HCT116 (cell line): ENCODE measurements around the gene SKI. TPM values are rescaled to one million over a fixed set of nuclear protein-coding genes. Genes with fewer than 3 reads are reported as not detected.

Source experiments
- ATAC-seq: fragments of 200-7000 bp; cut with Tn5 transposase; 2 replicates; pipeline ENCODE4 v1.9.1; 2020; ENCODE audit warnings: mild to moderate bottlenecking, moderate library complexity
- BruUV-seq: library from RNA; stranded (reverse); fragments of 400-500 nt; replicated peaks from 2 replicates; lab custom pipeline; 2021; lab: Mats Ljungman, UMichigan
- CTCF ChIA-PET: fragments of 300-600 bp; sonication (Branson Sonifier 250); formaldehyde crosslinking; loops from one replicate; lab custom pipeline; 2021; ENCODE audit warnings: antibody characterized with exemption; lab: Charles Lee
- POLR2A ChIA-PET: fragments of 300-600, 350-600 bp; sonication (Branson Sonifier 250); formaldehyde crosslinking; loops from one replicate; lab custom pipeline; 2021; ENCODE audit warnings: antibody characterized with exemption; lab: Charles Lee
- RAD21 ChIA-PET, 2 experiments: fragments of 300-600 bp; sonication (Branson Sonifier 250); formaldehyde crosslinking; loops; one replicate each; lab custom pipeline; 2023; ENCODE audit warnings: low total read pairs in 2 of 2; ENCODE audit not compliant: uncharacterized antibody in 2 of 2, unreplicated experiment in 2 of 2, low non-redundant PET in 1 of 2; lab: Charles Lee
- DNase-seq: peaks from one replicate; pipeline ENCODE4 v3.0.0-alpha.2; 2010; ENCODE audit warnings: low read depth, low spot score
- H2AFZ ChIP-seq: fragments of 200-600 bp; shearing (Covaris generic), sonication (generic); 2 replicates; pipeline ENCODE4 v1.6.1; 2017; ENCODE audit warnings: low read depth, mixed run types, mixed read lengths, antibody characterized with exemption, low read length; ENCODE audit not compliant: poor library complexity, severe bottlenecking
- H3K27ac ChIP-seq: 2 replicates; pipeline ENCODE4 v1.5.1; 2012; ENCODE audit warnings: low read depth, low read length
- H3K27me3 ChIP-seq: fragments of 200-600 bp; sonication (generic); 2 replicates; pipeline ENCODE4 v1.6.1; 2016; ENCODE audit warnings: mixed run types, low read length, mixed read lengths; ENCODE audit not compliant: insufficient read depth
- H3K36me3 ChIP-seq, 2 experiments: fragments of 200-500 bp in 1 of 2; fragments of 200-600 bp in 1 of 2; sonication (Bioruptor generic) in 1 of 2; sonication (generic) in 1 of 2; 2 replicates each; pipeline versions ENCODE4 v1.5.1 to v1.6.1; 2014 to 2016; ENCODE audit warnings: low read length in 2 of 2, inconsistent platforms in 1 of 2, mixed read lengths in 1 of 2, mixed run types in 1 of 2; ENCODE audit not compliant: insufficient read depth in 2 of 2, control insufficient read depth in 1 of 2
- H3K4me1 ChIP-seq, 2 experiments: fragments of 200-600 bp in 1 of 2; sonication (generic) in 1 of 2; 2 replicates each; pipeline versions ENCODE4 v1.5.1 to v1.6.1; 2012 to 2017; ENCODE audit warnings: low read length in 2 of 2, inconsistent platforms in 1 of 2, mild to moderate bottlenecking in 1 of 2, mixed read lengths in 1 of 2, mixed run types in 1 of 2, moderate library complexity in 1 of 2; ENCODE audit not compliant: insufficient read depth in 2 of 2, control insufficient read depth in 1 of 2
- H3K4me2 ChIP-seq: fragments of 200-600 bp; sonication (generic); 2 replicates; pipeline ENCODE4 v1.6.1; 2017; ENCODE audit warnings: mixed run types, low read length, mixed read lengths
- H3K4me3 ChIP-seq, 2 experiments: fragments of 200-600 bp in 1 of 2; sonication (generic) in 1 of 2; replicated peaks in 1 of 2; 2 replicates each; pipeline ENCODE4 v1.5.1; 2011 to 2016; ENCODE audit warnings: low read length in 2 of 2, control low read depth in 1 of 2, low read depth in 1 of 2, mild to moderate bottlenecking in 1 of 2, mixed read lengths in 1 of 2, mixed run types in 1 of 2
- H3K79me2 ChIP-seq: fragments of 200-600 bp; sonication (generic); 2 replicates; pipeline ENCODE4 v1.6.1; 2017; ENCODE audit warnings: mild to moderate bottlenecking, mixed run types, low read length, moderate library complexity, mixed read lengths; ENCODE audit not compliant: insufficient read depth
- H3K9ac ChIP-seq: fragments of 200-600 bp; sonication (generic); 2 replicates; pipeline ENCODE4 v1.6.1; 2016; ENCODE audit warnings: low read length, mixed read lengths
- H3K9me2 ChIP-seq: fragments of 200-600 bp; sonication (generic), shearing (Covaris generic); 2 replicates; pipeline ENCODE4 v1.6.1; 2017; ENCODE audit warnings: mixed run types, mild to moderate bottlenecking, moderate library complexity; ENCODE audit not compliant: insufficient read depth
- H3K9me3 ChIP-seq, 2 experiments: fragments of 200-500 bp in 1 of 2; fragments of 200-600 bp in 1 of 2; sonication (Bioruptor generic) in 1 of 2; sonication (generic) in 1 of 2; 2 replicates each; pipeline ENCODE4 v1.6.1; 2014 to 2017; ENCODE audit warnings: low read length in 2 of 2, mixed read lengths in 2 of 2, inconsistent platforms in 1 of 2, low read depth in 1 of 2, mild to moderate bottlenecking in 1 of 2, mixed run types in 1 of 2, moderate library complexity in 1 of 2; ENCODE audit not compliant: control insufficient read depth in 1 of 2, insufficient read depth in 1 of 2
- H4K20me1 ChIP-seq: fragments of 200-600 bp; sonication (generic), shearing (Covaris generic); 2 replicates; pipeline ENCODE4 v1.6.1; 2017; ENCODE audit warnings: mixed run types, mild to moderate bottlenecking, moderate library complexity; ENCODE audit not compliant: insufficient read depth
- CEBPB ChIP-seq: IDR thresholded peaks from 2 replicates; pipeline ENCODE4 v1.6.1; 2012; ENCODE audit warnings: low read depth
- CTCF ChIP-seq, 3 experiments: fragments of 200-600 bp in 1 of 3; sonication (generic) in 1 of 3; IDR thresholded peaks in 2 of 3; conservative IDR thresholded peaks in 1 of 3; 2 replicates each; pipeline ENCODE4 v1.5.1; 2012 to 2017; ENCODE audit warnings: low read depth in 2 of 3, low read length in 2 of 3, antibody characterized with exemption in 1 of 3, borderline replicate concordance in 1 of 3, control low read depth in 1 of 3, mild to moderate bottlenecking in 1 of 3, mixed read lengths in 1 of 3, mixed run types in 1 of 3, moderate library complexity in 1 of 3; ENCODE audit not compliant: insufficient read depth in 1 of 3
- EGR1 ChIP-seq: IDR thresholded peaks from 2 replicates; pipeline ENCODE4 v1.6.1; 2012; ENCODE audit warnings: low read depth
- POLR2AphosphoS5 ChIP-seq: IDR thresholded peaks from 2 replicates; pipeline ENCODE4 v1.6.1; 2011; ENCODE audit warnings: mild to moderate bottlenecking, low read depth, low read length, moderate library complexity
- YY1 ChIP-seq: IDR thresholded peaks from 2 replicates; pipeline ENCODE4 v1.6.1; 2011; ENCODE audit warnings: low read length, low read depth, moderate library complexity, mild to moderate bottlenecking; ENCODE audit not compliant: insufficient replicate concordance; ENCODE audit errors: extremely low read depth
- intact Hi-C: fragments of 100-400 bp; cut with micrococcal nuclease; formaldehyde crosslinking; loops from 2 replicates; pipeline ENCODE4 v1.10.0; 2022
- total RNA-seq: library from RNA; stranded (reverse); gene quantifications from one replicate; pipeline ENCODE4 v1.2.1, GENCODE V29; 2021; ENCODE audit not compliant: unreplicated experiment

SKI gene
- total RNA-seq, 1 experiment from 2014 or later, result 56.2 TPM

GRCh38 chr1:2183937-2184334 is 44.2 kb upstream of the SKI start:
- Histone ChIP-seq H3K27ac (no peak overlapping the region), H2AFZ (no peak overlapping the region), H3K36me3 (peaks cover 3 to 5% of the 10 kb centered on the region in 2 experiments; a peak in 1 of 4 replicates), H3K4me3 (no peak overlapping the region), H3K9me2 (no peaks in the 10 kb centered on the region), H3K9me3 (no peaks in the 10 kb centered on the region), H3K9ac (no peak overlapping the region), H3K4me1 (peaks cover under 1 to 6% of the 10 kb centered on the region in 2 experiments; a peak in 3 of 4 replicates), H3K27me3 (no peaks in the 10 kb centered on the region), H3K79me2 (no peaks in the 10 kb centered on the region), H4K20me1 (no peaks in the 10 kb centered on the region), H3K4me2 (no peak overlapping the region)
- CTCF ChIA-PET, result no interaction called here
- BruUV-seq, result no TSS peak
- no peak for ATAC-seq
- RAD21 ChIA-PET, result no interaction called here
- intact Hi-C loops, result no loop called here
- TF ChIP-seq CEBPB (no peak), CTCF (IDR thresholded peaks at IDR 0.05 in 2 of 3, conservative IDR thresholded peaks at IDR 0.05 in 1 of 3; ENCODE audit: borderline replicate concordance in 1 of 3, insufficient read depth in 1 of 3, low read depth in 2 of 3, low read length in 2 of 3) (no peak)
- POLR2A ChIA-PET, result no interaction called here
- DNase-seq, result no peak

- peaks cover 5 to 12% of the 10 kb centered on the region in 2 experiments for H3K4me1 ChIP-seq
- H3K9me3 ChIP-seq, result no peaks in the 10 kb centered on the region
- H3K4me2 ChIP-seq, result no peak overlapping the region
- H3K79me2 ChIP-seq, result no peaks in the 10 kb centered on the region
- H3K27me3 ChIP-seq, result no peaks in the 10 kb centered on the region
- no peak overlapping the region for H2AFZ ChIP-seq
- CTCF ChIA-PET, result no interaction called here
- H3K4me3 ChIP-seq, result no peak overlapping the region
- no peak for TF ChIP-seq POLR2AphosphoS5
- TF ChIP-seq EGR1, result no peak
- TF ChIP-seq YY1, result no peak
- TF ChIP-seq, all 23 proteins: peak for 0
- DNase-seq (no peak), ATAC-seq (no peak)
- Histone ChIP-seq H3K9ac (no peak overlapping the region), H3K36me3 (peaks cover 3 to 5% of the 10 kb centered on the region in 2 experiments; a peak in 1 of 4 replicates), H4K20me1 (no peaks in the 10 kb centered on the region), H3K9me2 (no peaks in the 10 kb centered on the region), H3K27ac (no peak overlapping the region)
- ChIA-PET POLR2A (no interaction called here), RAD21 (no interaction called here)
- BruUV-seq, result no TSS peak
- intact Hi-C loops, result no loop called here
Measured at GRCh38 chr1:2184531-2184930, 43.6 kb upstream of the SKI start.
